NCI-H187 treated with DMSO at 0.1 percent for 48 hours (cell line): ENCODE measurements around the gene QDPR.
"Not testable (repeated sequence)": the region's sequence is repeated elsewhere in the genome, so short reads cannot be mapped to it uniquely, and the experiment has no call there.

ENCODE experiments used
- DNase-seq: peaks from one replicate; lab custom pipeline; 2025; lab: John Stamatoyannopoulos, UW

Gene QDPR

GRCh38 chr4:17490575-17491059 is 21.3 kb downstream of the QDPR start:
- DNase-seq, result no peak

- DNase-seq, result no peak
Measured at GRCh38 chr4:17489721-17490120, 22.2 kb downstream of the QDPR start.

- DNase-seq, result no peak
Measured at GRCh38 chr4:17489123-17489522, 22.8 kb downstream of the QDPR start.

- no peak for DNase-seq
Measured at GRCh38 chr4:17482716-17483115, 29.2 kb downstream of the QDPR start.

- DNase-seq, result no peak
Measured at GRCh38 chr4:17480955-17481354, 30.9 kb downstream of the QDPR start.

GRCh38 chr4:17480210-17480927 is 31.5 kb downstream of the QDPR start:
- no peak for DNase-seq

- DNase-seq, result no peak
Measured at GRCh38 chr4:17477774-17478472, 34.0 kb downstream of the QDPR start.

- no peak for DNase-seq
Measured at GRCh38 chr4:17476853-17477252, 35.0 kb downstream of the QDPR start.

- DNase-seq, result no peak
Measured at GRCh38 chr4:17475481-17475880, 36.4 kb downstream of the QDPR start.

GRCh38 chr4:17469931-17470674 is 41.8 kb downstream of the QDPR start:
- DNase-seq, result no peak

GRCh38 chr4:17468619-17469221 is 43.2 kb downstream of the QDPR start:
- DNase-seq, result no peak

- no peak for DNase-seq
Measured at GRCh38 chr4:17463606-17464005, 48.3 kb downstream of the QDPR start.

GRCh38 chr4:17450269-17450804 is 61.6 kb downstream of the QDPR start:
- DNase-seq, result no peak

- no peak for DNase-seq
Measured at GRCh38 chr4:17448689-17449088, 63.2 kb downstream of the QDPR start.

- no peak for DNase-seq
Measured at GRCh38 chr4:17447675-17448298, 64.1 kb downstream of the QDPR start.

- DNase-seq, result no peak
Measured at GRCh38 chr4:17447056-17447455, 64.8 kb downstream of the QDPR start.

GRCh38 chr4:17442477-17442876 is 69.4 kb downstream of the QDPR start:
- DNase-seq, result not testable (repeated sequence)

GRCh38 chr4:17437396-17437795 is 74.5 kb downstream of the QDPR start:
- DNase-seq, result no peak

GRCh38 chr4:17436750-17437090 is 75.2 kb downstream of the QDPR start:
- no peak for DNase-seq
